Activated B cell treated with CpG ODN at 0.5 μM for 24 hours (primary cell): ENCODE results near the gene HSD11B2. TPM values are rescaled to one million over a fixed set of nuclear protein-coding genes. Genes with fewer than 3 reads are reported as not detected.

Experiments
- ATAC-seq: fragments of 200-7000 bp; cut with Tn5 transposase; one replicate; pipeline ENCODE4 v1.10.0; 2021; ENCODE audit warnings: low read depth, mild to moderate bottlenecking, moderate library complexity
- CTCF ChIA-PET: fragments of 350-600 bp; sonication (Branson Sonifier 250); formaldehyde crosslinking; loops from one replicate; lab custom pipeline; 2021; ENCODE audit warnings: antibody characterized with exemption; lab: Charles Lee
- POLR2A ChIA-PET: fragments of 350-600 bp; sonication (Branson Sonifier 250); formaldehyde crosslinking; loops from one replicate; lab custom pipeline; 2021; ENCODE audit warnings: antibody characterized with exemption; lab: Charles Lee
- DNase-seq: peaks from one replicate; pipeline ENCODE4 v3.0.0; 2022
- H3K27ac Mint-ChIP-seq: one replicate; pipeline ENCODE4 v1.8.0; 2020; ENCODE audit warnings: mixed read lengths
- H3K27me3 Mint-ChIP-seq: one replicate; pipeline ENCODE4 v1.8.0; 2021; ENCODE audit warnings: mixed read lengths
- H3K36me3 Mint-ChIP-seq: one replicate; pipeline ENCODE4 v1.8.0; 2021; ENCODE audit warnings: low read depth, mixed read lengths
- H3K4me1 Mint-ChIP-seq: one replicate; pipeline ENCODE4 v1.8.0; 2021; ENCODE audit warnings: mixed read lengths
- H3K4me3 Mint-ChIP-seq: one replicate; pipeline ENCODE4 v1.8.0; 2020; ENCODE audit warnings: mild to moderate bottlenecking, mixed read lengths
- H3K9me3 Mint-ChIP-seq: one replicate; pipeline ENCODE4 v1.8.0; 2020; ENCODE audit warnings: mixed read lengths
- CTCF ChIP-seq: fragments of 200-600 bp; IDR thresholded peaks from one replicate; pipeline ENCODE4 v1.8.0; 2022; ENCODE audit warnings: antibody characterized with exemption, mild to moderate bottlenecking
- intact Hi-C: fragments of 100-400 bp; cut with micrococcal nuclease; formaldehyde crosslinking; loops from one replicate; pipeline ENCODE4 v1.15.1; 2024
- total RNA-seq: library from RNA; stranded (reverse); gene quantifications from 2 replicates; pipeline ENCODE4 v1.2.3, GENCODE V29; 2022

Gene HSD11B2
- total RNA-seq, 1 donor from 2014 or later = 0.49 TPM

- intact Hi-C loops = no loop called here
- H3K4me1 Mint-ChIP-seq = peaks cover 19% of the 10 kb centered on the region
- H3K9me3 Mint-ChIP-seq = no peaks in the 10 kb centered on the region
- DNase-seq (no peak), ATAC-seq (peak; percentile 14)
- H3K27me3 Mint-ChIP-seq = peaks cover 22% of the 10 kb centered on the region
- no peaks in the 10 kb centered on the region for H3K36me3 Mint-ChIP-seq
- peak overlapping the region; percentile 79 for H3K4me3 Mint-ChIP-seq
- TF ChIP-seq CTCF = no peak
- ChIA-PET CTCF (interaction anchor here (0.7 kb wide), 1 partner anchor 42 kb away, joined by 4 read pairs; no protein-coding TSS in a partner anchor), POLR2A (interaction anchor here (0.5 to 0.6 kb wide), 2 partner anchors 40 to 92 kb away, joined by 3 to 7 read pairs; no protein-coding TSS in a partner anchor)
- H3K27ac Mint-ChIP-seq = no peak overlapping the region
Measured at GRCh38 chr16:67393788-67394154, 37.1 kb upstream of the HSD11B2 start.

GRCh38 chr16:67394155-67395104 lies 36.5 kb upstream of the HSD11B2 start:
- intact Hi-C loops = no loop called here
- POLR2A ChIA-PET = interaction anchor here (0.5 kb wide), 1 partner anchor 92 kb away, joined by 7 read pairs; no protein-coding TSS in a partner anchor
- ATAC-seq = peak; percentile 22
- no peak for DNase-seq
- peak overlapping the region; percentile 79 for H3K4me3 Mint-ChIP-seq
- H3K9me3 Mint-ChIP-seq = no peaks in the 10 kb centered on the region
- H3K27me3 Mint-ChIP-seq = peaks cover 20% of the 10 kb centered on the region
- no peak for TF ChIP-seq CTCF
- CTCF ChIA-PET = interaction anchor here (0.7 to 1.0 kb wide), 2 partner anchors 42 to 134 kb away, joined by 3 to 4 read pairs; no protein-coding TSS in a partner anchor
- H3K27ac Mint-ChIP-seq = no peak overlapping the region
- H3K36me3 Mint-ChIP-seq = no peaks in the 10 kb centered on the region
- H3K4me1 Mint-ChIP-seq = peaks cover 19% of the 10 kb centered on the region

GRCh38 chr16:67395105-67395457 lies 35.8 kb upstream of the HSD11B2 start:
- intact Hi-C loops = no loop called here
- Mint-ChIP-seq H3K4me3 (peak overlapping the region; percentile 38), H3K36me3 (no peaks in the 10 kb centered on the region), H3K27me3 (peaks cover 20% of the 10 kb centered on the region), H3K4me1 (peaks cover 19% of the 10 kb centered on the region), H3K9me3 (no peaks in the 10 kb centered on the region), H3K27ac (no peak overlapping the region)
- no peak for TF ChIP-seq CTCF
- CTCF ChIA-PET = interaction anchor here (1.0 kb wide), 1 partner anchor 134 kb away, joined by 3 read pairs; no protein-coding TSS in a partner anchor
- DNase-seq = no peak
- ATAC-seq = no peak
- POLR2A ChIA-PET = no interaction called here

- Mint-ChIP-seq H3K27ac (no peak overlapping the region), H3K9me3 (no peaks in the 10 kb centered on the region), H3K36me3 (no peaks in the 10 kb centered on the region), H3K4me3 (no peak overlapping the region), H3K27me3 (peaks cover 21% of the 10 kb centered on the region), H3K4me1 (peaks cover 14% of the 10 kb centered on the region)
- intact Hi-C loops = no loop called here
- CTCF ChIA-PET = interaction anchor here (1.5 kb wide), 1 partner anchor 135 kb away, joined by 3 read pairs; no protein-coding TSS in a partner anchor
- no peak for TF ChIP-seq CTCF
- DNase-seq (no peak), ATAC-seq (no peak)
- POLR2A ChIA-PET = no interaction called here
Measured at GRCh38 chr16:67395458-67396158, 35.3 kb upstream of the HSD11B2 start.
